ENCODE results near the gene SUFU.
"Not testable (repeated sequence)": the region's sequence is repeated elsewhere in the genome, so short reads cannot be mapped to it uniquely, and the experiment has no call there.

Gene SUFU

DNA sequence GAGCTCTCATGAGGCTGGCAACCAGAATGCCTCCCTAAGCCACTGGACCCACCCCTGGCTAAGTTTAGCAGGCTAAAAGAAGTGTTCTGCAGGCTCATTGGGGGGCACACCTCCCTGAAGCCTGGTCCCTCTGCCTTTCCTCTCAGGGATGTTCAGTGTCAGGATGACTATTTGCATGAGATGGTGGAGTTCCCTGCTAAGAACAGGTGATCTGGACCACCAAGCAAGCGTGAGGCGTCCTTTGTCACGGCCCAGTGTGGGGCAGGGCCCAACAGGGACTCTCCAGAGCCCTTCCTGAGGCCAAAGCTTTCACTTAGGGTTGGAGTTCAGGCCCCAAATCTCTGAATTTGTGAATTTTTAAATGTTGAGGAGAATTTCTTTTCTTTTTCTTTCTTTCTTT is 12.0 kb downstream of the SUFU start:
- Mint-ChIP-seq H3K4me3 (no peak overlapping the region), H3K4me1 (ENCODE audit: low read depth) (peaks cover 12% of the 10 kb centered on the region)

DNA sequence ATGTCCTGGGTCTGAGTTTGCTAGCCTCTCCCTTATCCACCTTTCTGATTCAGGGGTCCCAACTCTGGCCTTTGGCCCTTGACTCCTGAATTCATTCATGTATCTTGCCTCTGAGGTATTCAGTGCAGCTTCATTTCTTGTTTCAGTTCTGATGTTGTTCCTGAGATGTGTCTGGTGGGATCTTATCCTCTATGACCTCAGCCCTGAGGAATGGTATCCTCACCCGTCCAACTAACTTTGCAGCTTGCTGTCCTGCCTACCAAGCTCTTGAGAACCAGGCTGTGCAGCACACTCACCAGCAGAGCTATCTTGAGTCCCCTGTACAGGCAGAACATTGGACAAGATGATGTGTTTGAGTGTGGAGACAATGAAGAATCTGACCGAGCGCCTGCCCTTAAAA is 13.8 kb downstream of the SUFU start:
- Mint-ChIP-seq H3K4me3 (no peak overlapping the region), H3K36me3 (ENCODE audit: low read depth) (peaks cover 10% of the 10 kb centered on the region), H3K9me3 (no peaks in the 10 kb centered on the region), H3K27ac (no peak overlapping the region), H3K4me1 (ENCODE audit: low read depth) (no peaks in the 10 kb centered on the region), H3K27me3 (no peaks in the 10 kb centered on the region)

More for the DNA sequence above, 12.0 kb downstream of the SUFU start:
- Mint-ChIP-seq H3K9me3 (no peaks in the 10 kb centered on the region), H3K36me3 (ENCODE audit: low read depth) (peaks cover 20% of the 10 kb centered on the region), H3K27me3 (no peaks in the 10 kb centered on the region), H3K27ac (no peak overlapping the region)

DNA sequence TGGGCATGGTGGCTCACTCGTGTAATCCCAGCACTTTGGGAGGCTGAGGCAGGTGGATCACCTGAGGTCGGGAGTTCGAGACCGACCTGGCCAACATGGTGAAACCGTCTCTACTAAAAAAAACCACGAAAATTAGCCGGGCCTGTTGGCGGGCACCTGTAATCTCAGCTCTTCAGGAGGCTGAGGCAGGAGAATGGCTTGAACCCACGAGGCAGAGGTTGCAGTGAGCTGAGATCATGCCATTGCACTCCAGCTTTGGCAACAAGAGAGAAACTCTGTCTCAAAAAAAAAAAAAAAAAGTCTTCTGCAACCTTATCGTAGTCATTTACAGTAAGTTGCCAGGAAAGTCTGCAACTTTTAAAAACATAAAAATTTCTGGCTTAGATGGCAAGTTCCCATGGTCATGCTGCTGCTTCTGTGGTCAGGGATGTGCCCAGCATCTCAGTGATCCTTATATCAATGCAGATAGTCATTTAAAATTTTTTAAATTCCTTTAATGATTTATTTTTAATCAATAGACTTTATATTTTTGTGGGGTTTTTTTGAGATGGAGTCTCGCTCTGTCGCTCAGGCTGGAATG is 15.6 kb downstream of the SUFU start:
- Mint-ChIP-seq H3K4me1 (ENCODE audit: low read depth) (no peaks in the 10 kb centered on the region), H3K36me3 (ENCODE audit: low read depth) (peaks cover 11% of the 10 kb centered on the region), H3K27ac (no peak overlapping the region), H3K9me3 (no peaks in the 10 kb centered on the region), H3K4me3 (no peak overlapping the region), H3K27me3 (no peaks in the 10 kb centered on the region)

- no peak overlapping the region for H3K4me3 Mint-ChIP-seq
- no peaks in the 10 kb centered on the region for H3K4me1 Mint-ChIP-seq (ENCODE audit: low read depth)
- no peaks in the 10 kb centered on the region for H3K9me3 Mint-ChIP-seq
- peaks cover 16% of the 10 kb centered on the region for H3K36me3 Mint-ChIP-seq (ENCODE audit: low read depth)
- H3K27ac Mint-ChIP-seq: no peak overlapping the region
- no peaks in the 10 kb centered on the region for H3K27me3 Mint-ChIP-seq
These were observed 19.1 kb downstream of the SUFU start for GRCh38 chr10:102522874-102523249.

DNA sequence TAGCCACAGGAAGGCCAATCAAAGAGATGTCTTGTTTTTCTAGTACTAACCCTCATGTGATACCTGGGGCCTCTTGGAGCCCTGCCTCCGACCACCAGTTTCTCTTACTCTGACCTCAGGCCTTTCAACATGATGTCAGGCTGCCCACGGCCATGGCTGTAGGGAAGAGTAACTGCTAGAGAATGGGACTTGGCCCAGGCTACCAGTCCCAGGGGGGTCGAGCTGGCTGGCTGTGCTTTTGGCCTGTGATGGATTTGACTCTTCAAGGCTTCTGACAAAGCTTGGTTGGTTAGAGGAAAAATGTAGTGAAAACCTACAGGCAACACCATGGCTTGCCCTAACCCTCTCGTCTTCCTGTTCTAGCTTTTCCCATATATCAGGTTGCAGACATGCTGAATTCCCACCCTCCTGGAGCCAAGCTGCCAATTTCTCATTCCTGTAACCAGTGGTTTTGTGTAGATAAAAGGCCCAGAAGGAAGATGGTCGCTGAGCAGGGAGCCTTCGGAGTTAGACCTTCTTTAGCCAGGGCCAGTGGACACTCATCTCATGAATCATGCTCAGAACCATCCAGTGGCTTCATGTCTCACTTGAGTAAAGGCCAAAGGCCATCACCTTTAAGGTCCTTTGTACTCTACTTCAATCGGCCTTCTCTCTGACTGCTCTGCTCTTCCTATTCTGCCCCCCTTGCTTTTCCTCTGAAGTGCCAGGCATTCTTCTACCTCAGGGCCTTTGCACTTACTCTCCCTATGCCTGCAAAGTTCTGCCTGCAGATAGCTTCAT is 19.7 kb downstream of the SUFU start:
- no peaks in the 10 kb centered on the region for H3K27me3 Mint-ChIP-seq
- no peak overlapping the region for H3K4me3 Mint-ChIP-seq
- peaks cover 16% of the 10 kb centered on the region for H3K36me3 Mint-ChIP-seq (ENCODE audit: low read depth)
- no peaks in the 10 kb centered on the region for H3K9me3 Mint-ChIP-seq
- no peak overlapping the region for H3K27ac Mint-ChIP-seq
- H3K4me1 Mint-ChIP-seq (ENCODE audit: low read depth): no peaks in the 10 kb centered on the region

- H3K4me3 Mint-ChIP-seq: no peak overlapping the region
- H3K27me3 Mint-ChIP-seq: no peaks in the 10 kb centered on the region
- H3K36me3 Mint-ChIP-seq (ENCODE audit: low read depth): peaks cover 16% of the 10 kb centered on the region
- no peaks in the 10 kb centered on the region for H3K4me1 Mint-ChIP-seq (ENCODE audit: low read depth)
- no peak overlapping the region for H3K27ac Mint-ChIP-seq
- H3K9me3 Mint-ChIP-seq: no peaks in the 10 kb centered on the region
These were observed 21.0 kb downstream of the SUFU start for GRCh38 chr10:102524746-102525145.

GRCh38 chr10:102527546-102527945 is 23.8 kb downstream of the SUFU start:
- H3K4me1 Mint-ChIP-seq (ENCODE audit: low read depth): no peaks in the 10 kb centered on the region
- H3K27me3 Mint-ChIP-seq: no peaks in the 10 kb centered on the region
- no peak overlapping the region for H3K4me3 Mint-ChIP-seq
- no peak overlapping the region for H3K27ac Mint-ChIP-seq
- H3K36me3 Mint-ChIP-seq (ENCODE audit: low read depth): peaks cover 16% of the 10 kb centered on the region
- no peaks in the 10 kb centered on the region for H3K9me3 Mint-ChIP-seq

DNA sequence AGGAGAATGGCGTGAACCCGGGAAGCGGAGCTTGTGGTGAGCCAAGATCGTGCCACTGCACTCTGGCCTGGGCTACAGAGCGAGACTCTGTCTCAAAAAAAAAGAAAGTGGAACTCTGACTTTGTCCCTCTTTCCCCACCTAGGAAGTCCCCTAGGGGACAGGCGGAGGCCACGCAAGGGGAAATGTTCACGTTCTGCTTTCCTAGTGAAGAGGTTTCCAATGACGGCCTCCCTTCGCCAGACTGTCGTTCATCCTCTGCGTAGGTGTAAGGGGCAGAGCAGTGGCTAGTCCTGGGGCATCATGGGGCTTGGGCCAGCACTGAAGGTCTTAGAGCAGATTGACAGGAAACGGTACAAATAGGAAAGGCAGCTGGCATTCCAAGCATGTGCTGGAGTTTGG is 30.6 kb downstream of the SUFU start:
- Mint-ChIP-seq H3K9me3 (no peaks in the 10 kb centered on the region), H3K4me3 (no peak overlapping the region), H3K4me1 (ENCODE audit: low read depth) (peaks cover 11% of the 10 kb centered on the region), H3K27me3 (no peaks in the 10 kb centered on the region), H3K36me3 (ENCODE audit: low read depth) (no peaks in the 10 kb centered on the region), H3K27ac (no peak overlapping the region)

DNA sequence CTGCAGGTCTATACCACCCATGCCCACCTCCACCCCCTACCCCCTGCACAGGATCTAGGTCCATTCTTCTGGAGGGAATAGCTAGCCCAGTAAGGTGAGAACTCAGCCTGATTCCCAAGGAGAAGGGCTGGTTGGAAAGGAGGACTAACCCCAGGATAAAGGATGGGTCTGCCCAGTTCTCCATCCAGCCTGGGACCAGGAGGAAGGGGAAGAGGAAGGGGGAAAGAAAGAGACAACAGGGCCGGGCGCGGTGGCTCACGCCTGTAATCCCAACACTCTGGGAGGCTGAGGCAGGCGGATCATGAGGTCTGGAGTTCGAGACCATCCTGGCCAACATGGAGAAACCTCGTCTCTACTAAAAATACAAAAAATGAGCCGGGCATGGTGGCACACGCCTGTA is 31.2 kb downstream of the SUFU start:
- H3K27me3 Mint-ChIP-seq; H3K4me3 Mint-ChIP-seq; H3K27ac Mint-ChIP-seq; H3K36me3 Mint-ChIP-seq (ENCODE audit: low read depth); H3K9me3 Mint-ChIP-seq: not testable (repeated sequence)
- peaks cover 12% of the 10 kb centered on the region for H3K4me1 Mint-ChIP-seq (ENCODE audit: low read depth)

DNA sequence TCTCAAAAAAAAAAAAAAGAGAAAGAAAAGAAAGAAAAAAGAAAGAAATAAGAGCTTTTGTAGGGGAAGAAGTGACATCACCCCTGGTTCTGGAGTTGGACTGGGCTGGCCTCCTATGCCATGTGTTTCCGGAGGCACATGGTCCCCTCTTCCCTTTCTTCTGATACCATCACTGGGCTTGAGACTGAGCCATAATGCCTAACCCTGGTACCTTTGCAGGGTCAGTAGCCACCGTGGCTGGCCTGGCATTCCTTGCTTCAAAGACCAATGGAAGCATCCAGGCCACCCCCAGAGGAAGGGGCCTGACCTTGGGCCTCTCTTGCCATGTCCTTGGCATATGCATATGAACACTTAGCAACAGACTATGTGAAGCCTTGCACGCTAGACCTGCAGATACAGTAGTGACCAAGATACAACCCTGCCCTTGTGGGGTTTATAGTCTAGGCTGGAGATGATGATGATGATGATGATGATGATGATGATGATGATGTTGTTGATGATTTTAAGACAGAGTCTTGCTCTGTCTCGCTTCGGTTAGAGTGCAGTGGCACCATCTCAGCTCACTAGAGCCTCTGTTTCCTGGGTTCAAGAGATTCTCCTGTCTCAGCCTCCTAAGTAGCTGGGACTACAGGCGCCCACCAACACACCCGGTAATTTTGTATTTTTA is 31.8 kb downstream of the SUFU start:
- no peaks in the 10 kb centered on the region for H3K27me3 Mint-ChIP-seq

DNA sequence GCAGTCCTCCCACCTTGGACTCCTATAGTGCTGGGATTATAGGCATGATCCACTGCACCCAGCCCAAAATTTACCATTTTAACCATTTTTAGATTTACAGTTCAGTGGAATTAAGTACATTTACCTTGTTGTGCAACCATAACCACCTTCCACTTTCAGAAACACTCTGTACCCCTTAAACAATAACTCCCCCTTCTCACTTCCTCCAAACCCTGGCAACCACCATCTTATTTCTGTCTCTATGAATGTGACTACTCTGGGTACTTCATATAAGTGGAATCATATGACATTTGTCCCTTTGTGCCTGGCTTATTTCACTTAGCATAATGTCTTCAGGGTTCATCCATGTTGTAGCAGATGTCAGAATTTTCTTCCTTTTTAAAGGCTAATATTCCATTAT is 33.6 kb downstream of the SUFU start:
- H3K4me1 Mint-ChIP-seq (ENCODE audit: low read depth): peaks cover 16% of the 10 kb centered on the region
- H3K27ac Mint-ChIP-seq: no peak overlapping the region
- no peak overlapping the region for H3K4me3 Mint-ChIP-seq
- no peaks in the 10 kb centered on the region for H3K27me3 Mint-ChIP-seq
- H3K36me3 Mint-ChIP-seq (ENCODE audit: low read depth): no peaks in the 10 kb centered on the region
- H3K9me3 Mint-ChIP-seq: no peaks in the 10 kb centered on the region

More for the DNA sequence above, 31.8 kb downstream of the SUFU start:
- H3K9me3 Mint-ChIP-seq: no peaks in the 10 kb centered on the region
- H3K36me3 Mint-ChIP-seq (ENCODE audit: low read depth): no peaks in the 10 kb centered on the region
- no peak overlapping the region for H3K4me3 Mint-ChIP-seq
- H3K27ac Mint-ChIP-seq: no peak overlapping the region
- H3K4me1 Mint-ChIP-seq (ENCODE audit: low read depth): peaks cover 16% of the 10 kb centered on the region

DNA sequence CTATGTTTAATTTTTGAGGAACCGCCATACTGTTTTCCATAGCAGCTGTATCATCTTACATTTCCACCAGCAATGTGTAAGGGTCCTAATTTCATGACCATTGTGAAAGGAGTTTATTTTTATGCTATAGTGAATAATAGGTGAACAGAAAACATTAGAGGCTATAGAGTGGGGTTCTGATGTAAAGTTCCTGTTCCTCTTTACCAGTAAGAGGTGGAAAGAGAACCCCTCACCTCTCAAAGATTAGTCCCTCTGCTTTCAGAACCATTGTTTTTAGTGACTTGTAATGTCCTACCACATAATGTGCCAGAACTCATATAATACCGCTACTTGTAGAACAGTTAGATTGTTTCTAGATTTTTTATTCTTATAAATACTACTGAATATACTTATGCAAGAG is 34.2 kb downstream of the SUFU start:
- H3K36me3 Mint-ChIP-seq (ENCODE audit: low read depth): no peaks in the 10 kb centered on the region
- H3K4me1 Mint-ChIP-seq (ENCODE audit: low read depth): peaks cover 21% of the 10 kb centered on the region
- H3K4me3 Mint-ChIP-seq: no peak overlapping the region
- H3K9me3 Mint-ChIP-seq: no peaks in the 10 kb centered on the region
- no peaks in the 10 kb centered on the region for H3K27me3 Mint-ChIP-seq
- no peak overlapping the region for H3K27ac Mint-ChIP-seq

DNA sequence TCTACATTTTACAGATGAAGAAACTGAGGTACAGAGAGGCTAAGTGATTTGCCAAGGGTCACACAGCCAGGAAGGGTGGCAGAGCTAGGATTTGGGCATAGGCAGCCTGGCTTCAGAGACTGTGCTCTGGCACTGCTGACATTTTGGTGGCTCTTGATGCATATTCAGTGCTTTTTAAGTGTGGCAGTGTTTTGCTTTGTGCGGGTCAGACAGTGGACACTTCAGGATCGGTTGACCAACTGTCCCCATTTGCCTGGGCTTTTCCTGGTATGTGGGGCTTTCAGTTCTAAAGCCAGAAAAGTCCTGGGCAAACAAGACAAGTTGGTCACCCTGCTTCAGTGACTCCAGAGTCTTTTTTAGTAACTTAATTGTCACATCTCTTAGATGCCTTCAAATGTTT is 35.0 kb downstream of the SUFU start:
- H3K4me1 Mint-ChIP-seq (ENCODE audit: low read depth): peaks cover 24% of the 10 kb centered on the region
- no peaks in the 10 kb centered on the region for H3K27me3 Mint-ChIP-seq
- no peaks in the 10 kb centered on the region for H3K36me3 Mint-ChIP-seq (ENCODE audit: low read depth)
- no peaks in the 10 kb centered on the region for H3K9me3 Mint-ChIP-seq
- no peak overlapping the region for H3K27ac Mint-ChIP-seq
- H3K4me3 Mint-ChIP-seq: no peak overlapping the region

DNA sequence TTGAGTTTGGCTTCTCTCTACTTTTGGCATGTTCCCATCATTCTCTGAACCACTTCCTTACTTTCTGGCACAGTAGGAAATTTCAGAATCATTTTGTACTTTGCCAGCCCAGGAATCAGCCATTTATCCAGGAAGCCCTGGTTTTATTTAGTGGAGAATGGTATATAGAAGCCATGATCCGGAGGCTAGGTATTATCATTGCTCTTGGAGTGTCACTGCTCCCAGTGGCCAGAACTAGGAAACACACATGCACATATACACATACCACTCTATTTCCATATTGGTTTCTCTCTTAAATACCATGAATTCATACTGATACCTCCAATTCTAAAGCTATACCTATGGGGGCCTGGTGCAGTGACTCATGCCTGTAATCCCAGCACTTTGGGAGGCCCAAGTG is 36.3 kb downstream of the SUFU start:
- Mint-ChIP-seq H3K4me1 (ENCODE audit: low read depth) (peaks cover 24% of the 10 kb centered on the region), H3K9me3 (no peaks in the 10 kb centered on the region), H3K36me3 (ENCODE audit: low read depth) (no peaks in the 10 kb centered on the region), H3K4me3 (no peak overlapping the region), H3K27me3 (no peaks in the 10 kb centered on the region), H3K27ac (no peak overlapping the region)

GRCh38 chr10:102542800-102543418 is 39.1 kb downstream of the SUFU start:
- Mint-ChIP-seq H3K27me3 (no peaks in the 10 kb centered on the region), H3K4me1 (ENCODE audit: low read depth) (peaks cover 21% of the 10 kb centered on the region), H3K27ac (no peak overlapping the region), H3K9me3 (no peaks in the 10 kb centered on the region), H3K4me3 (no peak overlapping the region), H3K36me3 (ENCODE audit: low read depth) (no peaks in the 10 kb centered on the region)
